DMS53 (cell line): ENCODE results near the gene MARCHF10.

Experiments used
- DNase-seq: peaks from one replicate; lab custom pipeline; 2025; lab: John Stamatoyannopoulos, UW

MARCHF10 gene

GRCh38 chr17:62676952-62677596 is 131.0 kb downstream of the MARCHF10 start:
- DNase-seq = no peak

DNA sequence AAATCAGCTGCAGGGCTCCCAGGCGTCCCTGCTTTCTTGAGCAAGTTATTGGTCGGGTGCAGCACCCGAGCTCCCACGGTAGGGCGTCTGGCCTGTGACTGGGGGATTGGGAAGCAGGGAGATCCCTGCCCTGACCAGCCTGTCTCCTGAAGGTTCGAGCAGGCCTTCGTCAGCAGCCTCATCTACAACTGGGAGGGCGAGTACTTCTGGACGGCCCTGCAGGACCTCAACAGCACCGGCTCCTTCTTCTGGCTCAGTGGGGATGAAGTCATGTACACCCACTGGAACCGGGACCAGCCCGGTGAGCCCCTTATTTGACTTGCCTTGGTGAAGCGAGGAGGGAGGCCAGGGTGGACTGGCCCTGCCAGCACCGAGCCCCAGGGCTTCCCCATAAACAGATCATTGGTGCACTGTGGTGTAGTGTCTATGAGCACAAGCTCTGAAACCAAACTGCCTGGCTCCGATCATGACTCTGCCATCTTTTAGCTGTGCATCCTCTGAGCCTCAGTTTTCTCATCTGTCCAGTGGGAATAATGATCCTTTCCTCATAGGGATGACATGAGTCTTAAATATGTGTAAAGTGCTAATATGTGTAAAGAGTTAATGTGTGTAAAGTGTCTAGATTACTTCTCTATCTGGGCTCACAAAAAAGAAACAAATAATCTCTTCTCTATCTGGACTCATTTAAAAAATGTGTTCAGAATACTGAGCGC is 131.7 kb downstream of the MARCHF10 start:
- DNase-seq = no peak

- DNase-seq = no peak
Observed at GRCh38 chr17:62675701-62676100, 132.4 kb downstream of the MARCHF10 start.

GRCh38 chr17:62675260-62675659 is 132.9 kb downstream of the MARCHF10 start:
- no peak for DNase-seq

DNA sequence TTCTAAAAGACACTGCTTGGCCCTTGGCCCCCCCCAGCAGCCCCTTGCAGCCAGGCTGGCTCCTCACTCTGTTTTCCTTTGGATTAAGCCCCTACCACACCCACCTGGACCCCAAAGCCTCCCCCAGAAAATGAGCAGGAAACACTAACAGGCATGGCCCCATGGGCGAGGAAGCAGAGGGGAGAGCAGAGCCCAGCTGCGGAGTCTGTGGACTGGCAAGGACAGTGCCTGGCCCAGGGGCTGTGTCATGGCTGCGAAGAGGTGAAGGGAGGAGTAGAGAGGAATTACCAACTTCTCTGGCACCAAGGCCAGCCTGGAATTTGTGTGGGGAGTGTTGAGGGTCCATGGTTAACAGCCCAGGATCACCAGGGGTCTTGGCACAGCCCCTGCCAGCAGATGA is 133.3 kb downstream of the MARCHF10 start:
- DNase-seq = no peak

DNA sequence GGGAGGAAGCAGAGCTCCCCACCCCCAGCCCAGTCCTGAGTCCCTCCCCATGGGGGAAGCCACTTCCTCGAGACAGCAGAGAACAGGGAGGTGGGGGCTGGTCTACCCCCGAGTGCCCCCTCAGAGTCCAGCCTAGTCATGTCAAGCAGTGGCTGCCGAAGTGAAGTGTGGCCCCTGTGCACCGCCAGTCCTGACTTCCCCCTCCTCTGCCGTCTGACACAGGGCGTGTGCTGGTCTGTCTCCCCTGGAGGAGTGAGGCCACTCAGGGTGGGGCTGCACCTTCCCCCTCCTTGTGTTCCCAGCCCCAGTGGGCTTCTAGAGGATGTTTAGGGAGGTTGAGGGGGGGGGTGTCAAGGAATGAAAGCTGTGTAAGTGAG is 133.8 kb downstream of the MARCHF10 start:
- DNase-seq = no peak

DNA sequence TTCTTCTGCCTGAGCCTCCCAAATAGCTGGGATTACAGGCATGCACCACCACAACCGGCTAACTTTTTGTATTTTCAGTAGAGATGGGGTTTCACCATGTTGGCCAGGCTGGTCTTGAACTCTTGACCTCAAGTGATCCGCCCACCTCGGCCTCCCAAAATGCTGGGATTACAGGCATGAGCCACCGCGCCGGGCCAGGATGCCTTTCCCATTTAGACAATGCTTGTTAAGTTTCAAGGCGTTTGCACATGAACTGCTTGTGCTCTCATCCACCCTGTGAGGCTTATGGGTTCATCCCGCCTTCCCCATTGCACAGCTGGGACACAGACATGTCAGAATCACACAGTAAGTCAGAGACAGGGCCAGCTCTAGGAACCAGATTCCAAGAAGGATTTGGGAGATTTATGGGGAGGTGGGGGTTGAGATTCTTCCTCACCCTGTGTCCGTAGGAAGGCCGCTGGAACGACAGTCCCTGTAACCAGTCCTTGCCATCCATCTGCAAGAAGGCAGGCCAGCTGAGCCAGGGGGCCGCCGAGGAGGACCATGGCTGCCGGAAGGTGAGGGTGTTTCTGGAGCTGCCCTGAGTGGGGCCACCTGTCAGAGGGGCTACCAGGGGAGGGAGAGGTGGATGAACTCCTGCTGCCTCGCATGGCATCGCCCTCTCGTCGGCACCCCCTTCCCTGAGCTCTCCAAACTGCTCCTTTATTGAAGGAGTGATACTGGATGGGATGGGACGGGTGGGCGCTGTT is 134.3 kb downstream of the MARCHF10 start:
- DNase-seq = no peak

DNA sequence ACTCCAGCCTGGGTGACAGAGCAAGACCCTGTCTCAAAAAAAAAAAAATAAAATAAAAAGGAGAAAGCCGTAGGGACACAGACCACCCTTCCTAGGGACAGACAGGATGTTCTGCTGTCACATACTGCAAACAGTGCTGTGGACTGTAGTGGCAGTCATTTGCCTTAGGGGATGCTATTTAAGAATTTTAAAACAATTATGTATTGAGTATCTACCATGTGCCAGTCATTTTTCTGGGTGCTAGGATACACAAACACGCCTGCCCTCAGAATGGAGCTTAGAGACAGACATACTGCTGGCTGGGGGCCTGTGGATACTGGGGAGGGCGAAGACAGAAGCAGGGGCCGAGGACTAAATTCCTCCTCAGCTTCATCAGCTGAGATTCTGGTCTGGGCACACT is 135.2 kb downstream of the MARCHF10 start:
- no peak for DNase-seq

- DNase-seq = peak; percentile 89
Observed at GRCh38 chr17:62671553-62671952, 136.6 kb downstream of the MARCHF10 start.

GRCh38 chr17:62670202-62670821 is 137.8 kb downstream of the MARCHF10 start:
- DNase-seq = no peak

DNA sequence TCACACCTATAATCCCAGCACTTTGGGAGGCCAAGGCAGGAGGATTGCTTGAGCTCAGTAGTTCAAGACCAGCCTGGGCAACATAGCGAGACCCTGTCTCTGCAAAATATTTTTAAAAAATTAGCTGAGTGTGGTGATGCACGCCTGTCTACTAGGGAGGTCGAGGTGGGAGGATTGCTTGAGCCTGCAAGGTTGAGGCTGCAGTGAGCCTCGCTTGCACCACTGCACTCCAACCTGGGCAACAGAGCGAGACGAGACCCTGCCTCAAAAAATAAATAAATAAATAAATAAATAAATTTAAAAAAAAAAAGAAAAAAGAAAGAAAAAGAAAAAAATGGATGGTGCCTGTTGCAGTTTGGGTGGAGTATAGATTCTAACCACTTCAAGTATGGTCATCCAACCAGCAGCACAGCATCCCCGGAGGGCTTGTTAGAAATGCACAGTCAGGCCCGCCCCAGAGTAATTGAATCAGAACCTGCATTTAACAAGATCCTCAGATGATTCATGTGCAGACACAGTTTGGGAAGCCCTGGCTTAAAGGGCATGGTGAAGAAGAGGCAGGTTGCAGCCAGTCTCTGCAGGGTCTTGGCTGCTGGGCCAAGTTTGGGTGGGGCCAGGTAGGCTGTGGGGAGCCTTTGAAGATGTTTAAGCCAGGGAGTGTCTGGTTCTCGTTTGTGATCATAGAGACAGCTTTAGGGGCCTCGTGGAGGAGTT is 139.9 kb downstream of the MARCHF10 start:
- DNase-seq = no peak

DNA sequence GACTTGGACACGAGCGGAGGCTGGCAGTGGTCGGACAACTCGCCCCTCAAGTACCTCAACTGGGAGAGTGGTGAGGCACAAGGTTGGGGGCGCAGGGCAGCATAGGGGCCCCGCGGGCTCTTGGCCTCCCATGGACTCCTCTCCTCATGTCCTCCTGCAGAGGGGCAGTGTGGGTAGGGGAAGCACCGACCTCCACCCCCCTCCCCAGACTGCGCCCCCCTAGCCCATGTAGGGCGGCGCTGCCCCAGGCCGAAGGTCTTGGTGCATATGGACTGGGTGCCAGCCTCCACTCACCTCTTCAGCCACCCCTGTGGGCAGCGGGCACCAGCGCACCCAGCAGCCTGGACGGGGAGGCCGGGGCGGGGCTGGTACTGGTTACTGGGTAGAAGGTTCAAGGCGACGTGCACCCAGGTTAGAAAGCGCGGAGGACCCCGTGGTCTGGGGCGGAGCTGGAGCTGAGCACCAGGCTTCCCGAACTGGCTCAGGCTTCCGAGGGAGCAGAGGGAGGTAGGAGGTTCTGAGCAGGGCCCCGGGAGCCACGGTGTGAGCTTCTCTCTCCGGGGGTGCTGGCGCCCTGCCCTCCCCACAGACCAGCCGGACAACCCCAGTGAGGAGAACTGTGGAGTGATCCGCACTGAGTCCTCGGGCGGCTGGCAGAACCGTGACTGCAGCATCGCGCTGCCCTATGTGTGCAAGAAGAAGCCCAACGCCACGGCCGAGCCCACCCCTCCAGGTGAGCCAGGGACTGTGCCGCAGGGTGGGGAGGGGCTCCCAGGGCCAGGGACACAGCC is 141.1 kb downstream of the MARCHF10 start:
- no peak for DNase-seq

DNA sequence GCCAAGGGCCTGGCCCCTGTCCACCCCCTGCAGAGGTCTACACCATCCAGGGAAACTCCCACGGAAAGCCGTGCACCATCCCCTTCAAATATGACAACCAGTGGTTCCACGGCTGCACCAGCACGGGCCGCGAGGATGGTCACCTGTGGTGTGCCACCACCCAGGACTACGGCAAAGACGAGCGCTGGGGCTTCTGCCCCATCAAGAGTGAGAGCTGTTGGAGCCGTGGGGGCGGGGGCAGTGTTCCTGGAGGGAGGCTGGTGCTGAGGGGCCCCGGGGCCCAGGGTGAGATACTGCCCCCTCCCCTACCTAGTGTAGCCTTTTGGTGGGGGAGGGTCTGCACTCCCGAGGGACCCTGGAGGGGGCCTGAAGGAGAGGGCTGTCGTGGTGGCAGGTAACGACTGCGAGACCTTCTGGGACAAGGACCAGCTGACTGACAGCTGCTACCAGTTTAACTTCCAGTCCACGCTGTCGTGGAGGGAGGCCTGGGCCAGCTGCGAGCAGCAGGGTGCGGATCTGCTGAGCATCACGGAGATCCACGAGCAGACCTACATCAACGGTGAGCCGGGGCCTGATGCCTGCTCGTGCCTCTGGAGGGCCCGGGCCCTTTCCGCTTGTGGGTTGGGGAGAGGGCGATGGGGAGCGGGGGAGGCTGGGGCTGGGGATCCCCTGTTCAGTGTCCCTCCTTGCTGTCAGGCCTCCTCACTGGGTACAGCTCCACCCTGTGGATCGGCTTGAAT is 141.9 kb downstream of the MARCHF10 start:
- DNase-seq = peak; percentile 23

GRCh38 chr17:62665599-62665998 is 142.5 kb downstream of the MARCHF10 start:
- DNase-seq = no peak

- no peak for DNase-seq
Observed at GRCh38 chr17:62664336-62665120, 143.6 kb downstream of the MARCHF10 start.

DNA sequence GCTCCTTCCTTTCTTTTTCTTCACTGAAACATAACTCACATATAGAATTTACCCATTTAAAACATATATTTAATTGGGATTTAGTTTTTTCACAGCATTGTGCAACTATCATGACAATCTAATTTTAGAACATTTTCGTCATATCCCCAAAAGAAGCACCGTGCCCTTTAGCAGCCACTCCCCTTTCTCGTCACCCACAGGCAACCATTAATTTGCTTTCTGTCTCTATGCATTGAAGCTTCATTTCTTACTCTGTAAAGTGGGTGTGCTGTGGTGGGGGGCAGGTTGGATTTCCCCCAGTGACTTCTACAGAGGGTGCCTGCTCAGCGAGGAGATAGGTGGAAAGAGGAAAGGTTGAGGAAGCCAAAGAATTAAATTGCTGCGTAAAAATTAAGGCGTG is 144.8 kb downstream of the MARCHF10 start:
- DNase-seq = no peak

DNA sequence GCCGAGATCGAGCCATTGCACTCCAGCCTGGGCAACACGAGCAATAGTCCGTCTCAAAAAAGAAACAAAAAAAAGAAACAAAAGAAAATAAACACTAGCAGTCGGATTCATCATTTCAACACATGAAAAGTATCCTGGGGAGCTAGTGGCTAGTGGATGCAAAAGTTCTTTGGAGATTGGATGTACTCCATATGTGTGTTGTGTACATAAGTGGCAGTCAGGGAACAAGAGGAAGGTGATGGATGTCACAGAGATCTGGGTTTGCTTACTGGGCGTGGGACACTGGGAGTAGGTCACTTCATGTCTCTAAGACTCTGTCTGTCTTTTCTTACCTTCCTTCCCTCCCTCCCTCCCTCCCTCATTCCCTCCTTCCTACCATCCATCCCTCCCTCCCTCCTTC is 145.3 kb downstream of the MARCHF10 start:
- no peak for DNase-seq

DNA sequence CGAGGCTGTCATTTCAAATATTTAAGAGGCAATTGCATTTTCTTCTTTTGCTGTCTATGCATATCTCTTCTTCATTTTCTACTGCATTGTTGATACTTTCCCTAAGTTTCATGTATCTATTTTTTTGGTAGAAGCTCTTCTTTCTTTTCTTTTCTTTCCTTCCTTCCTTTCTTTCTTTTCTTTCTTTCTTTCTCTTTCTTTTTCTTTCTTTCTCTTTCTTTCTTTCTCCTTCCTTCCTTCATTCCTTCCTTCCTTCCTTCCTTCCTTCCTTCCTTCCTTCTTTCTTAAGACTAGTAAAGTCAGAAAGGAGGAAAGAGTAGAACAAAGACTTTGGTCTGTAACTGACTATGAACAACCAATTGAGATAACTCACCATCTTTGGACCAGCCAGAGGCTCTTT is 146.8 kb downstream of the MARCHF10 start:
- DNase-seq = no peak

GRCh38 chr17:62660629-62661118 is 147.4 kb downstream of the MARCHF10 start:
- DNase-seq = no peak
